ENCODE measurements around the gene MAP2K6.

MAP2K6 gene

DNA sequence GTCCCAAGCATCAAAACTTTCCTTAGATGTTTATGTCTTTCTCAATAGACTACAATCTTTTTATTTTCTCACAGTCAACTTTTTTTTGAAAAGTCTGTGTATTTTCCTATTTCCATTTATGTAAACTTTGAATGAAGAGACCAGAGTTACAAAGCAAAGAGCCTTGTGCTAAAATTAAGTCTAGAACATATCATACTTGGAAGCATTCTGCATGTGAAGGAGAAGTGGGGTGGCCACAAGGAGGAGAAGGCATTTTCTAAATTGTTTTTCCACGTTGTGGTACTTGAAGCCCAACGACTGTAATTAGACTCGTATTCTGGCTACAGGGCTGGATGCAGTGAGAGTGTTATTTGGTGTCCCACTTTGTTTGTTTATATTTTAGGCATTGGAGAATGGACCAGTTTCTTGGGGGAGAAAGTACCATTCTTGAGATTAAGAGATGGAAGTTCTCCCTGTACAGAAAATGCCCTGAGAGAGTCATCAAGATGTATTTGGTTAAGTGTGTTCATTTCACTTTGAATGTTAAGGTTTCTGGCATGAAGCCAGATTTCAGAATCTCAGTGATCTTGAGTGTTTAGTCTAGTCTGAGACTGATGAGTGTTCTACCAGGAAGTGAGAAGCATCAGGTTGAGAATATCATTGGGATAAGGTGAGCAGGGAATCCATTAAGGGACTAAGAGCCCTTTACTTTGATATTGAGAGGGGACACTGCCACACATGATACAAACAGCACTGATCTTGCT is 71.6 kb downstream of the MAP2K6 start:
- Histone ChIP-seq H3K9ac (ENCODE audit: low read depth, low read length, poor library complexity, severe bottlenecking) (no peak overlapping the region), H3K4me3 (ENCODE audit: low read length, poor library complexity, severe bottlenecking) (no peak overlapping the region), H3K79me2 (ENCODE audit: insufficient read depth, low read length) (peaks cover 13% of the 10 kb centered on the region; the same call in 1 of the 2 replicates), H3K9me2 (replicated peaks; ENCODE audit: low read depth, low read length) (no peaks in the 10 kb centered on the region), H2AFZ (ENCODE audit: low read length) (no peak overlapping the region), H3K27me3 (ENCODE audit: insufficient read depth, low read length, poor library complexity, severe bottlenecking) (no peaks in the 10 kb centered on the region), H3F3A (ENCODE audit: low read depth) (no peaks in the 10 kb centered on the region), H4K20me1 (ENCODE audit: insufficient read depth, low read length, poor library complexity, severe bottlenecking) (no peaks in the 10 kb centered on the region), H3K36me3 (ENCODE audit: insufficient read depth, low read length) (no peaks in the 10 kb centered on the region), H3K4me1 (ENCODE audit: insufficient read depth, low read length, poor library complexity, severe bottlenecking) (no peaks in the 10 kb centered on the region), H3K9me3 (ENCODE audit: insufficient read depth, low read depth, low read length) (no peaks in the 10 kb centered on the region), H3K4me2 (ENCODE audit: low read depth, low read length, poor library complexity, severe bottlenecking) (no peak overlapping the region)
- TF ChIP-seq EZH2phosphoT487 (IDR thresholded peaks at IDR 0.05; ENCODE audit: borderline replicate concordance), result no peak
- TF ChIP-seq, protein P1, sequence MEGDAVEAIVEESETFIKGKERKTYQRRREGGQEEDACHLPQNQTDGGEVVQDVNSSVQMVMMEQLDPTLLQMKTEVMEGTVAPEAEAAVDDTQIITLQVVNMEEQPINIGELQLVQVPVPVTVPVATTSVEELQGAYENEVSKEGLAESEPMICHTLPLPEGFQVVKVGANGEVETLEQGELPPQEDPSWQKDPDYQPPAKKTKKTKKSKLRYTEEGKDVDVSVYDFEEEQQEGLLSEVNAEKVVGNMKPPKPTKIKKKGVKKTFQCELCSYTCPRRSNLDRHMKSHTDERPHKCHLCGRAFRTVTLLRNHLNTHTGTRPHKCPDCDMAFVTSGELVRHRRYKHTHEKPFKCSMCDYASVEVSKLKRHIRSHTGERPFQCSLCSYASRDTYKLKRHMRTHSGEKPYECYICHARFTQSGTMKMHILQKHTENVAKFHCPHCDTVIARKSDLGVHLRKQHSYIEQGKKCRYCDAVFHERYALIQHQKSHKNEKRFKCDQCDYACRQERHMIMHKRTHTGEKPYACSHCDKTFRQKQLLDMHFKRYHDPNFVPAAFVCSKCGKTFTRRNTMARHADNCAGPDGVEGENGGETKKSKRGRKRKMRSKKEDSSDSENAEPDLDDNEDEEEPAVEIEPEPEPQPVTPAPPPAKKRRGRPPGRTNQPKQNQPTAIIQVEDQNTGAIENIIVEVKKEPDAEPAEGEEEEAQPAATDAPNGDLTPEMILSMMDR (conservative IDR thresholded peaks at IDR 0.05; ENCODE audit: low read length), result no peak

DNA sequence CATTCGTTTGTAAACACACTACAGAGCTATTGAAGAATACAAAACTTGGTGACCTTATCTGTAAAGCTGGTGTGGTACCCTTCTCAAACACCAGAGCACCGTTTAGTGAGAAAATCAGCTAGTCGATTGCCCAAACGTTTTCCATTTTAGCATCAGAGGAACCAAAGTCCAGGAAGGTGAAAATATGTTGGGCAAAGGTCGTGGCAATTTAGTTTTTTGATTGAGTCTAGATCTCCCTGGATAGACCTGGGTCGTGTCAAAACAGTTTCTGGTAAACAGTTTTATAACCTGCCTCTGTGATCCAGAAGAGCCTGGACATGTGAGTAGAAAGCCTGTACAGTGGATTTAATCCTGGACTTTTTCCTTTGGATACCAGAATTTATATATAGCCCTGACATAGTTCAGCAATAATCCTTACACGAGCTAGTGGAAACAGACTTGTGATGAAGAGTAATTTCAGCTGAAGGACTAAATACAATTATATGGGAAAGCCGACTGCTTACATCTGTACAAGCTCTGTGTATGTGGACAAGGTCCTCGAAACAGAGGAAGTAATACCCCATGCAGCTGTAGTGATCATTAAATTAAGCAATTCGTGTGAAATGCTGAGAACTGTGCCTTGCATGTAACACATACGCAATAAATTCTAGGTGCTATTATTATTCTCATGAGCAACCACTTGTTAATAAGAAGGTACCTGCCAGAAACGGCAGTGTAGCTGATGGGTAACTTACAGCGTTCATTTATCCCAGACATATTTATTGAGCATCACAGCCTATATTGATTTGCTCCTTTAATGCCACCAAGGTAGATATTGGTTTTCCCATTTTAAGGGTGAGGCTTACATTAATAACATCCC is 72.5 kb downstream of the MAP2K6 start:
- Histone ChIP-seq H3K4me3 (ENCODE audit: low read length, poor library complexity, severe bottlenecking) (no peak overlapping the region), H3F3A (ENCODE audit: low read depth) (no peaks in the 10 kb centered on the region)
- TF ChIP-seq, protein P1 (conservative IDR thresholded peaks at IDR 0.05; ENCODE audit: low read length), result no peak
- TF ChIP-seq EZH2phosphoT487 (IDR thresholded peaks at IDR 0.05; ENCODE audit: borderline replicate concordance), result no peak

GRCh38 chr17:69489313-69489712 is 74.8 kb downstream of the MAP2K6 start:
- Histone ChIP-seq H3K79me2 (ENCODE audit: insufficient read depth, low read length) (peaks cover 16% of the 10 kb centered on the region; the same call in 1 of the 2 replicates), H2AFZ (ENCODE audit: low read length) (no peak overlapping the region), H3K4me3 (ENCODE audit: low read length, poor library complexity, severe bottlenecking) (no peak overlapping the region), H3K4me1 (ENCODE audit: insufficient read depth, low read length, poor library complexity, severe bottlenecking) (no peaks in the 10 kb centered on the region), H4K20me1 (ENCODE audit: insufficient read depth, low read length, poor library complexity, severe bottlenecking) (no peaks in the 10 kb centered on the region), H3K36me3 (ENCODE audit: insufficient read depth, low read length) (no peaks in the 10 kb centered on the region), H3K9me2 (replicated peaks; ENCODE audit: low read depth, low read length) (no peaks in the 10 kb centered on the region), H3K4me2 (ENCODE audit: low read depth, low read length, poor library complexity, severe bottlenecking) (no peak overlapping the region), H3F3A (ENCODE audit: low read depth) (no peaks in the 10 kb centered on the region), H3K9ac (ENCODE audit: low read depth, low read length, poor library complexity, severe bottlenecking) (no peak overlapping the region), H3K9me3 (ENCODE audit: insufficient read depth, low read depth, low read length) (no peaks in the 10 kb centered on the region), H3K27me3 (ENCODE audit: insufficient read depth, low read length, poor library complexity, severe bottlenecking) (no peaks in the 10 kb centered on the region)
- TF ChIP-seq, protein P1 (conservative IDR thresholded peaks at IDR 0.05; ENCODE audit: low read length), result no peak
- TF ChIP-seq EZH2phosphoT487 (IDR thresholded peaks at IDR 0.05; ENCODE audit: borderline replicate concordance), result no peak

More for the DNA sequence above, 72.5 kb downstream of the MAP2K6 start:
- H3K9me3 ChIP-seq (ENCODE audit: insufficient read depth, low read depth, low read length), result no peaks in the 10 kb centered on the region
- no peak overlapping the region for H3K9ac ChIP-seq (ENCODE audit: low read depth, low read length, poor library complexity, severe bottlenecking)
- H4K20me1 ChIP-seq (ENCODE audit: insufficient read depth, low read length, poor library complexity, severe bottlenecking), result no peaks in the 10 kb centered on the region
- no peaks in the 10 kb centered on the region for H3K4me1 ChIP-seq (ENCODE audit: insufficient read depth, low read length, poor library complexity, severe bottlenecking)
- H3K27me3 ChIP-seq (ENCODE audit: insufficient read depth, low read length, poor library complexity, severe bottlenecking), result no peaks in the 10 kb centered on the region
- peaks cover 9% of the 10 kb centered on the region; the same call in 1 of the 2 replicates for H3K79me2 ChIP-seq (ENCODE audit: insufficient read depth, low read length)
- no peak overlapping the region for H2AFZ ChIP-seq (ENCODE audit: low read length)
- no peak overlapping the region for H3K4me2 ChIP-seq (ENCODE audit: low read depth, low read length, poor library complexity, severe bottlenecking)
- H3K9me2 ChIP-seq (replicated peaks; ENCODE audit: low read depth, low read length), result no peaks in the 10 kb centered on the region
- no peaks in the 10 kb centered on the region for H3K36me3 ChIP-seq (ENCODE audit: insufficient read depth, low read length)
